ENCODE results near the gene MC4R.
"Not testable (repeated sequence)": the region's sequence is repeated elsewhere in the genome, so short reads cannot be mapped to it uniquely, and the experiment has no call there.

MC4R gene

GRCh38 chr18:60372596-60372995, at the start of gene MC4R:
Gene MC4R (minus strand): TSS chr18:60372775. CDS start chr18:60372349, 426 bp downstream.
- no peak for DNase-seq

- not testable (repeated sequence) for DNase-seq
Measured at GRCh38 chr18:60422306-60422705, 49.7 kb upstream of the MC4R start.

GRCh38 chr18:60421356-60422118, 49.0 kb upstream of the MC4R start:
- no peak for DNase-seq

GRCh38 chr18:60417946-60418345, 45.4 kb upstream of the MC4R start:
- no peak for DNase-seq

GRCh38 chr18:60413944-60414547, 41.5 kb upstream of the MC4R start:
- no peak for DNase-seq

- no peak for DNase-seq
Measured at GRCh38 chr18:60411715-60412114, 39.1 kb upstream of the MC4R start.

GRCh38 chr18:60406721-60407120, 34.1 kb upstream of the MC4R start:
- DNase-seq, result no peak

- no peak for DNase-seq
Measured at GRCh38 chr18:60404486-60405085, 32.0 kb upstream of the MC4R start.

GRCh38 chr18:60401346-60401745, 28.8 kb upstream of the MC4R start:
- DNase-seq, result no peak

GRCh38 chr18:60391571-60392226, 19.1 kb upstream of the MC4R start:
- DNase-seq, result no peak

GRCh38 chr18:60389314-60389713, 16.7 kb upstream of the MC4R start:
- no peak for DNase-seq

- DNase-seq, result no peak
Measured at GRCh38 chr18:60385693-60386092, 13.1 kb upstream of the MC4R start.

GRCh38 chr18:60383893-60384292, 11.3 kb upstream of the MC4R start:
- DNase-seq, result no peak

GRCh38 chr18:60377778-60378469, 5.3 kb upstream of the MC4R start:
- no peak for DNase-seq

- DNase-seq, result no peak
Measured at GRCh38 chr18:60372132-60372531, 443 bp downstream of the MC4R start.

GRCh38 chr18:60358516-60358915, 14.1 kb downstream of the MC4R start:
- DNase-seq, result no peak

- DNase-seq, result no peak
Measured at GRCh38 chr18:60350941-60351340, 21.6 kb downstream of the MC4R start.

GRCh38 chr18:60350150-60350549, 22.4 kb downstream of the MC4R start:
- DNase-seq, result no peak

- DNase-seq, result no peak
Measured at GRCh38 chr18:60347526-60348045, 25.0 kb downstream of the MC4R start.

- no peak for DNase-seq
Measured at GRCh38 chr18:60339018-60339417, 33.6 kb downstream of the MC4R start.

- DNase-seq, result no peak
Measured at GRCh38 chr18:60331890-60332289, 40.7 kb downstream of the MC4R start.

- no peak for DNase-seq
Measured at GRCh38 chr18:60329131-60329530, 43.4 kb downstream of the MC4R start.

- DNase-seq, result no peak
Measured at GRCh38 chr18:60327880-60328279, 44.7 kb downstream of the MC4R start.

Measured in activated T-cell treated with anti-CD3 and anti-CD28 coated beads for 4 hours (primary cell).